ENCODE results near the gene TBC1D22A. TPM values are rescaled to one million over a fixed set of nuclear protein-coding genes. Genes with fewer than 3 reads are reported as not detected.

TBC1D22A gene
- total and polyA plus RNA-seq, 2 experiments from 2014 or later: 9.6 to 13.3 TPM

GRCh38 chr22:46757104-46757503 lies 5.3 kb upstream of the TBC1D22A start (continued):
- TF ChIP-seq ZNF462 (CRISPR knock-in tag; IDR thresholded peaks at IDR 0.05) (no peak), ZNF331 (CRISPR knock-in tag; IDR thresholded peaks at IDR 0.05; ENCODE audit: low read depth) (no peak), JUNB (IDR thresholded peaks at IDR 0.05; ENCODE audit: unreplicated experiment) (no peak)

- Histone ChIP-seq H3K79me2 (replicated peaks; ENCODE audit: insufficient read depth) (peaks cover 21% of the 10 kb centered on the region), H3K27me3 (ENCODE audit: insufficient read depth) (no peaks in the 10 kb centered on the region), H3K27ac (ENCODE audit: low read depth) (no peak overlapping the region), H3K36me3 (ENCODE audit: insufficient read depth) (peaks cover 5% of the 10 kb centered on the region), H3K4me2 (no peak overlapping the region), H3K9me2 (ENCODE audit: insufficient read depth) (no peaks in the 10 kb centered on the region), H3F3A (replicated peaks; ENCODE audit: low read depth) (peaks cover 14% of the 10 kb centered on the region; the same call in 1 of the 2 replicates), H3K4me1 (ENCODE audit: insufficient read depth) (peaks cover 4% of the 10 kb centered on the region; the same call in 1 of the 2 replicates), H4K20me1 (replicated peaks; ENCODE audit: insufficient read depth) (no peaks in the 10 kb centered on the region), H3K4me3 (no peak overlapping the region), H2AFZ (no peak overlapping the region)
- H3K27ac Mint-ChIP-seq: no peak overlapping the region
- DNase-seq (ENCODE audit: low spot score): no peak
- peaks cover 22% of the 10 kb centered on the region for H3K27me3 Mint-ChIP-seq (ENCODE audit: insufficient read depth, low read depth, poor library complexity)
- peaks cover 5% of the 10 kb centered on the region for H3K4me1 Mint-ChIP-seq
- no peak for ATAC-seq
- no peak for TF ChIP-seq CREB1 (CRISPR knock-in tag; IDR thresholded peaks at IDR 0.05; ENCODE audit: low read depth)
- TF ChIP-seq EZH2 (IDR thresholded peaks at IDR 0.05; ENCODE audit: low read depth, unreplicated experiment): no peak
- peaks cover 42% of the 10 kb centered on the region for H3K9me3 Mint-ChIP-seq
- H3K4me3 Mint-ChIP-seq: no peak overlapping the region
- H3K36me3 Mint-ChIP-seq (ENCODE audit: low read depth): peaks cover 38% of the 10 kb centered on the region
Observed at GRCh38 chr22:46758121-46758520, 4.3 kb upstream of the TBC1D22A start.
